Cardiac septum (tissue), 1 donor: Measurements from ENCODE around the gene BTBD8. TPM values are rescaled to one million over a fixed set of nuclear protein-coding genes. Genes with fewer than 3 reads are reported as not detected.

Experiments
- DNase-seq: peaks from one replicate; pipeline ENCODE4 v3.0.0-alpha.2; 2020; ENCODE audit warnings: low spot score
- intact Hi-C: fragments of 100-400 bp; cut with DNase I; formaldehyde crosslinking; loops from one replicate; pipeline ENCODE4 v1.14.0; 2022
- total RNA-seq: library from RNA; stranded (reverse); fragmentation: NEBNext Ultra II Directional; extraction: Animal tissue kit (Norgen Biotek cat#: 25700); gene quantifications from one replicate; pipeline ENCODE4 v1.2.1, GENCODE V29; 2021
- donor health status: DM: no; HTN: no; CAD: no.

BTBD8 gene
- total RNA-seq, 1 donor from 2014 or later = 4.5 TPM

GRCh38 chr1:92085727-92086126 lies 5.6 kb downstream of the BTBD8 start:
- intact Hi-C loops = no loop called here
- no peak for DNase-seq

DNA sequence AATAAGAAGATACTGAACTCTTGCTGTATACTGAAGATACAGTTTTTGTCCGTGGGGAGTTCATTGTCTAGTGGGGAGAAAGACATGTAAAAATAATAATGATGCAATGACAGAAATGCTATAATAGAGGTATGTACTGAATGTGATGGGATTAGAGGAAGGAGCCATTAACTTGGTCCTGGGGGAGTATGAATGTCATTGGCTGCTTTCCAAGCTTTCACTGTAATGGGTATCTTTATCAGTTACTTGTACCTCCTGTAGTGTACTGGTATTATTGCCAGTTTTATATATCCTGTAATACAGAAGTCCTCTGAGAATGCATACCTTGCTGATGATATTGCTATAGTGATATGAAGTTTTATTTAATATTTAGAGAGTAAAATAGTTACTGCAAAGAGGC lies 7.4 kb downstream of the BTBD8 start:
- intact Hi-C loops = no loop called here
- DNase-seq = no peak

DNA sequence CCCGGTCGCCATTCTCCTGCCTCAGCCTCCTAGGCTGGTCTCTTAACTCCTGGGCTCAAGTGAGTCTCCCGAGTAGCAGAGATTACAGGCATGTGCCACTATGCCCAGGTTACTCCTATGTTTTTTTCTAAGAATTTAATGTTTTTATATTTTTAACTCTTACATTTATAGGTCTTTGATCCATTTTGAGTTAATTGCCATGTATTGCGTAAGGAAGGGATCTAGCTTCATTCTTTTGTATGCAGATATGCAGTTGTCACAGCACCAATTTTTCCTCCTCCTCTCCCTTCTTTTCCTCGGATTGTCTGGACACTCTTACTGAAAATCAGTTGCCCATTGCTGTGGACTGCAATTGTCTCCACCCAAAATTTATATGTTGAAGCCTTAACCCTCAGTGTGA lies 11.5 kb downstream of the BTBD8 start:
- intact Hi-C loops = no loop called here
- DNase-seq = no peak

DNA sequence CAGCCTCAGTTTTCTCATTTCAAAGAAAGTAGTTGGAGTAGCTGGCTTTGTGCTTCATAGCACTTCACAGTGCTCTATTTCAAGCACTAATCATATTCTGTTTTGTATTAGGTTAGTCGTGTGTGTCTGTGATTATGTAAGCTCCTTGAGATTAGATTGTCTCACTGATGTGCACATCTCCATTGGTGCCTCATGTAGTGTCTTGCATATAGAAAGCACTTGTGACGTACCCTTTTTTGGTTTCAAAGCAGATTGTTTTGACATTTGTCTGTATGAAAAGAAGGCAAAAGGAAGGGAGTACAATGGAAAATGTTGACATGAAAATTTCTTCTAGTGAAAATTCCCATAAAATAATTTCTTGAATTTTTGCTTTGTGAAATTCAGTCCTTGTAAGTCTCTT lies 13.9 kb downstream of the BTBD8 start:
- intact Hi-C loops = no loop called here

GRCh38 chr1:92094595-92094994 lies 14.4 kb downstream of the BTBD8 start:
- intact Hi-C loops = no loop called here
- no peak for DNase-seq

More for the DNA sequence above, 13.9 kb downstream of the BTBD8 start:
- no peak for DNase-seq

GRCh38 chr1:92095874-92096273 lies 15.7 kb downstream of the BTBD8 start:
- intact Hi-C loops = no loop called here
- no peak for DNase-seq

DNA sequence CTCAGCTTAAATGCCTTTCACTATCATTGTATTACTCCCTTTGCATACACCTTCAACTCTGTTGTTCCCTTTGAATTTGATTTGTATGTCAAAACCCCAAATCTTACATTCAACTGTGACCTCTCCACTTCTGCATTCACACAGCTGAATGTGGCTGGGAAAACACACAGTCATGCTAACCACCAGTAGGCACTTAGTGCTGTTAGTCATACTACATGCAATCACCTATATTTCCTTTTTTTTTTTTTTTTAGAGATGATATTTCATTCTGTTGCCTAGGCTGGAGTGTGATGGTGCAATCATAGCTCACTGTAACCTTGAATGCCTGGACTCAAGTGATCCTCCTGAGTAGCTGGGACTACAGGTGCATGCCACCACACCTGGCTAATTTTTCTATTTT lies 16.2 kb downstream of the BTBD8 start:
- DNase-seq = no peak
- intact Hi-C loops = no loop called here

GRCh38 chr1:92105546-92106081 lies 25.5 kb downstream of the BTBD8 start:
- DNase-seq = no peak
- intact Hi-C loops = no loop called here

DNA sequence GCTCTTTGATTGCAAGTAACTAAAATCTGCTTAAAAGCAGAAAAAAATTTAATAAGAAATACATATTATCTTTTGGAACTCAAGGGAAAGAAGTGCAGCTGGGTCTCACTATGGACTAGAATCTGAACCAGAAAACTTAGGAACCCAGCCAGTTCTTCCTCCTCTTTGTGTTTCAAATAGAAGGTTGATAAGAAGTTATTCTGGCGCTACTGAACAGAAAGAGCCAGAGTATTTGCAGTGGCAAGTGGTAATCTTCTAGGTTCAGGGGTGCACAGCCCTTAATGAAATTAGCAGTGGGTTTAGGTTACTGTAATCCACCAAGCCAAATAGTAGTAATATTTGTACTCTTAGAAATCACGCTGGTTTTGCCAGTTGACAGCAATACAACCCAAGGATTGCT lies 28.5 kb downstream of the BTBD8 start:
- intact Hi-C loops = no loop called here
- no peak for DNase-seq

GRCh38 chr1:92117526-92117925 lies 37.4 kb downstream of the BTBD8 start:
- intact Hi-C loops = no loop called here
- DNase-seq = no peak

- DNase-seq = no peak
- intact Hi-C loops = no loop called here
Measured at GRCh38 chr1:92118826-92119225, 38.7 kb downstream of the BTBD8 start.

DNA sequence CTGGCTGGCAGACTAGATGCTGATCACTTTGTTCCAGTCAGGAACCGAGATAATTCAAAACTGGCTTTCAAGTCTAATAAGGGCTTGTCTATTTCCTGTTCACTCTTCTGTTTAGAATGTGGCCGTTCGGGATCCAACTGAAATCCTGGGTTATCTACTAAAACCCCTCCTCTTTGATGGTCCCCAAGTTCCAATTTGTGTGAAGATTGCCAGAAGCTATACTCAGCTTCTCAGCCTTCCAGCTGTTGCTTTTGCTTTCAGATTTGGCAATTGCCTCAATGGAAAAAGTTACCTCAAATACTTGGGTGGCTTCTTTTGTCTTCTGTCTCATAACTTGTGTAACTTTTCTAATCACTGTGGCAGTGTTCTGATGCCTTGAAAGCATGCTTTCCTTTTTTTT lies 43.7 kb downstream of the BTBD8 start:
- no peak for DNase-seq
- intact Hi-C loops = no loop called here

- DNase-seq = no peak
- intact Hi-C loops = no loop called here
Measured at GRCh38 chr1:92125204-92125603, 45.1 kb downstream of the BTBD8 start.

DNA sequence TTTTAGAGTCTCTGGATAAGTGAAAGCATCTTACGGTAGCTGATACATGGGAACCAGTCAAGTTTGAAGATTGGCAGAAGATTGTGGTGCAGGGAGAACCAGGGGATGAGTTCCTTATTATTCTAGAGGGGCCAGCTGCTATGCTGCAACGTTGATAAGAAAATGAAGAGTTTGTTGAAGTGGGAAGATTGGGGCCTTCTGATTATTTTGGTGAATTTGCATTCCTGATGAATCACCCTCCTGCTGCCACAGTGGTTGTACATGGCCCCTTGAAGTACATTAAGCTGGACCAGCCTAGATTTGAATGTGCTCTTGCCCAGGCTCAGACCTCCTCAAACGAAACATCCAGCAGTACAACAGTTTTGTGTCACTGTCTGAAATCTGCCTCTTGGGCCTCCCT lies 45.9 kb downstream of the BTBD8 start:
- intact Hi-C loops = no loop called here
- no peak for DNase-seq

- intact Hi-C loops = no loop called here
- no peak for DNase-seq
Measured at GRCh38 chr1:92134331-92134730, 54.2 kb downstream of the BTBD8 start.

DNA sequence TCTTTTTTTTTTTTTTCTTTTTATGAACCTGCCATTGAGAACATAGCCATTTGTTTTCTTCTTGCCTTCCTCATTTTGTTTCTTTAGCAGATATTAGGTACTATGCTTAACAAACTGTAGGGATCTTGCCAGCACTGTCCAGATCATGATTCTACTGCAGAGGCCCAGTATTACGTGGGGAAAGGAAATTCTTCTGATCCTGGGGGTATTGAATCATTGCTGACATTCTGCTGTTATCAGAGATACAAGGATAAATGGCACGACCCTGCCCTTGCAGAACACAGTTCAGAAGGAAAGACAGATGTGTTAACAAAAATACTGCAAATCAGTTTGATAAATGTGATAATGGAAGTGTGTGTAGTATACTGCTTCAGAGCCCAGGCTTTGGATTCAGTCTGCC lies 56.2 kb downstream of the BTBD8 start:
- no peak for DNase-seq
- intact Hi-C loops = no loop called here

- intact Hi-C loops = no loop called here
- no peak for DNase-seq
Measured at GRCh38 chr1:92154934-92155333, 74.8 kb downstream of the BTBD8 start.

- intact Hi-C loops = no loop called here
Measured at GRCh38 chr1:92159593-92159992, 79.4 kb downstream of the BTBD8 start.

GRCh38 chr1:92165389-92165788 lies 85.2 kb downstream of the BTBD8 start:
- intact Hi-C loops = no loop called here
- no peak for DNase-seq

More at GRCh38 chr1:92159593-92159992, 79.4 kb downstream of the BTBD8 start:
- DNase-seq = no peak

GRCh38 chr1:92167151-92167550 lies 87.0 kb downstream of the BTBD8 start:
- no peak for DNase-seq
- intact Hi-C loops = no loop called here

- intact Hi-C loops = no loop called here
- no peak for DNase-seq
Measured at GRCh38 chr1:92168657-92169056, 88.5 kb downstream of the BTBD8 start.

DNA sequence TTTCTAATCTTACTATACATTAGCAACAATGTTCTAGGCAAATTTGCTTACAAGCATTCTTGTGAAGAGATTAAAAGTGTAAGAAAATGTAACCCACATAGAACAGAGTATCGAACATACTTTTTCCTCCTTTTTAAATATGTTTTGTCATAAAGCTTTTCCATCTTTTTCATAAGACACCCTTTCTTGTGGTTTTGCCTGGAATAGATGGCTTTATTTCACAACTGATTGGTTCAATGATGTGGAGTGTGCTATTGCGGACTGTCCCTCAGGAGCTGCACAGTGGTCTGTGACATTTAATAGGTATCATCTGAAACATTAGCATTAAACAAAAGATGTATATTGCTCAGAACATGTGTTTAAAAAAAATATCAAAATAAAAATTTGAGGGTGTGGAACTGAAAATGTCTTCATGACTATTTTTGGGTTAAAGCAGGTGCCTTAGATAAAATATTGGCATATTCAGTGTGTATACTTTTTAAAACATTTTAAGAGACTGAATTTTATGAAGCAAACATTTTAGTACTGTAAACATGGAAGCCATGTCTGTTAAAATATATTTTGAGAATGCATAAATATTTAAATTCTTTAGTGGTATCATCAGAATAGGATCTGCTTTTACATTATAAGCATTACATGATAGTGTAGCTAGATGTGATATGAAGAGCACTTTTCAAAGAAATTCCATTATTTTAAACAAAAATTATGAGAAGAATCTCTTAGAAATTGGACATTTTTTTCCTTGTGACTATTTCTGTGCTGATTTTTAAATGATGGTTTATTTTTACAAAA lies 89.3 kb downstream of the BTBD8 start:
- intact Hi-C loops = no loop called here
- DNase-seq = no peak
